ENCODE measurements around the gene NKD1. TPM values are rescaled to one million over a fixed set of nuclear protein-coding genes. Genes with fewer than 3 reads are reported as not detected.

Gene NKD1
- total and polyA plus RNA-seq, 3 experiments from 2014 or later: 0.45 to 1.5 (median 1.2) TPM

DNA sequence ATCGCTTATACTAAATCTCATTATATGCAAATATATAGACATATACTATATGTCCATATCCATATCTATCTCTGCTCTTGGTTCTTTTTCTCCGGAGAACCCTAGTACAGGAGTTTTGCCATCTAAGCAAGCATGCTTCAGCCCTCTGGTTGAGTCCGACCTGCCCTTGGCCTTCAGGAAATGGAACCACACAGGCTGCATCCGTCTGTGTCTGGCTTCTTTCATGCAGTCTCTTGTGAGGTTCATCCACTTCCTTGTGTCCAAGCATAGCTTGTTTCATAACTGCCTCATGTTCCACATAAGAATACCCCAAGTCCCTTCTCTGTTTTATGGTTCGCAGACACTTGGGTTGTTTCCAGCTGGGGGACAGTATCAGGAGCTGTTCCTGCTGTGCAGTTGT, 116.1 kb downstream of the NKD1 start:
- H3K27ac ChIP-seq (ENCODE audit: low read depth, low read length): no peak overlapping the region
- DNase-seq: no peak
- no peaks in the 10 kb centered on the region for H3K27me3 Mint-ChIP-seq
- ChIA-PET CTCF (interaction anchor here (0.8 to 8.1 kb wide), 15 partner anchors 13 to 639 kb away, joined by 3 to 116 read pairs (median 10); partner anchors contain the start of genes CNEP1R1, HEATR3 and SNX20), POLR2A (no interaction called here)
- H3K4me3 Mint-ChIP-seq: peak overlapping the region; percentile 26 to 93 (median 84)
- peaks cover 30% of the 10 kb centered on the region for H3K4me1 ChIP-seq (ENCODE audit: insufficient read depth, low read length)
- H3K27ac Mint-ChIP-seq: peak overlapping the region in 2 of 8 donors; percentile 55 to 73
- H3K27me3 ChIP-seq (ENCODE audit: insufficient read depth, low read length, poor library complexity, severe bottlenecking): no peaks in the 10 kb centered on the region
- peaks cover 3 to 13% (median 7%) of the 10 kb centered on the region in 3 donors for H3K36me3 Mint-ChIP-seq
- H3K9me3 Mint-ChIP-seq: no peaks in the 10 kb centered on the region
- no peaks in the 10 kb centered on the region for H3K9me3 ChIP-seq (ENCODE audit: low read length)
- peaks cover 29 to 43% (median 38%) of the 10 kb centered on the region in 3 donors for H3K4me1 Mint-ChIP-seq
- H3K36me3 ChIP-seq (ENCODE audit: insufficient read depth, low read length): no peaks in the 10 kb centered on the region
- no peak overlapping the region for H3K4me3 ChIP-seq (ENCODE audit: low read length)

- Mint-ChIP-seq H3K4me1 (peaks cover 29 to 43% (median 38%) of the 10 kb centered on the region in 3 donors), H3K27me3 (no peaks in the 10 kb centered on the region), H3K36me3 (peaks cover 3 to 21% (median 7%) of the 10 kb centered on the region in 3 donors), H3K4me3 (peak overlapping the region; percentile 69 to 93 (median 84)), H3K27ac (peak overlapping the region in 7 of 8 donors; percentile 61 to 97 (median 83)), H3K9me3 (no peaks in the 10 kb centered on the region)
- ChIA-PET CTCF (interaction anchor here (0.6 to 8.1 kb wide), 66 partner anchors 8 to 645 kb away, joined by 3 to 116 read pairs (median 4); partner anchors contain the start of genes BRD7, CNEP1R1, CYLD and HEATR3), POLR2A (interaction anchor here (0.6 to 1.1 kb wide), 3 partner anchors 10 to 16 kb away, joined by 3 read pairs; partner anchors contain the start of gene SNX20)
- Histone ChIP-seq H3K36me3 (ENCODE audit: insufficient read depth, low read length) (no peaks in the 10 kb centered on the region), H3K27me3 (ENCODE audit: insufficient read depth, low read length, poor library complexity, severe bottlenecking) (no peaks in the 10 kb centered on the region), H3K4me1 (ENCODE audit: insufficient read depth, low read length) (peaks cover 30% of the 10 kb centered on the region), H3K4me3 (ENCODE audit: low read length) (peak overlapping the region; percentile 76), H3K9me3 (ENCODE audit: low read length) (no peaks in the 10 kb centered on the region), H3K27ac (ENCODE audit: low read depth, low read length) (peak overlapping the region; percentile 18)
- peak; percentile 73 to 84 (median 76) for DNase-seq
Observed at GRCh38 chr16:50665128-50665878, 117.1 kb downstream of the NKD1 start.

- Mint-ChIP-seq H3K4me3 (peak overlapping the region; percentile 75 to 86 (median 79)), H3K27ac (peak overlapping the region; percentile 85 to 96 (median 90)), H3K27me3 (no peaks in the 10 kb centered on the region), H3K36me3 (peaks cover 11 to 36% (median 15%) of the 10 kb centered on the region in 3 donors), H3K9me3 (peaks cover 5 to 6% (median 6%) of the 10 kb centered on the region in 5 donors), H3K4me1 (peaks cover 31 to 47% (median 44%) of the 10 kb centered on the region in 3 donors)
- H3K27ac ChIP-seq (ENCODE audit: low read depth, low read length): no peak overlapping the region
- peaks cover 6% of the 10 kb centered on the region for H3K36me3 ChIP-seq (ENCODE audit: insufficient read depth, low read length)
- H3K4me3 ChIP-seq (ENCODE audit: low read length): peak overlapping the region; percentile 18
- no peaks in the 10 kb centered on the region for H3K27me3 ChIP-seq (ENCODE audit: insufficient read depth, low read length, poor library complexity, severe bottlenecking)
- H3K9me3 ChIP-seq (ENCODE audit: low read length): peaks cover 3% of the 10 kb centered on the region
- H3K4me1 ChIP-seq (ENCODE audit: insufficient read depth, low read length): peaks cover 30% of the 10 kb centered on the region
- peak in 4 of 5 donors; percentile 11 to 62 (median 22) for DNase-seq
- ChIA-PET POLR2A (interaction anchor here (0.6 to 1.9 kb wide), 5 partner anchors 15 to 120 kb away, joined by 3 to 5 read pairs (median 4); partner anchors contain the start of gene CYLD), CTCF (interaction anchor here (0.9 to 8.1 kb wide), 33 partner anchors 11 to 646 kb away, joined by 3 to 116 read pairs (median 8); partner anchors contain the start of genes BRD7, CNEP1R1, CYLD and HEATR3)
Observed at GRCh38 chr16:50666658-50667496, 118.7 kb downstream of the NKD1 start.

GRCh38 chr16:50667497-50668367, 119.5 kb downstream of the NKD1 start:
- Mint-ChIP-seq H3K27ac (peak overlapping the region; percentile 85 to 96 (median 90)), H3K9me3 (peaks cover 7 to 15% (median 14%) of the 10 kb centered on the region in 5 donors), H3K4me1 (peaks cover 31 to 47% (median 44%) of the 10 kb centered on the region in 3 donors), H3K36me3 (peaks cover 19 to 44% (median 20%) of the 10 kb centered on the region in 3 donors), H3K27me3 (no peaks in the 10 kb centered on the region), H3K4me3 (peak overlapping the region; percentile 75 to 86 (median 79))
- DNase-seq: no peak
- Histone ChIP-seq H3K4me3 (ENCODE audit: low read length) (no peak overlapping the region), H3K9me3 (ENCODE audit: low read length) (peaks cover 12% of the 10 kb centered on the region), H3K4me1 (ENCODE audit: insufficient read depth, low read length) (peaks cover 30% of the 10 kb centered on the region), H3K27ac (ENCODE audit: low read depth, low read length) (no peak overlapping the region), H3K36me3 (ENCODE audit: insufficient read depth, low read length) (peaks cover 14% of the 10 kb centered on the region), H3K27me3 (ENCODE audit: insufficient read depth, low read length, poor library complexity, severe bottlenecking) (no peaks in the 10 kb centered on the region)
- ChIA-PET CTCF (interaction anchor here (0.7 to 8.1 kb wide), 28 partner anchors 10 to 642 kb away, joined by 3 to 116 read pairs (median 7); partner anchors contain the start of genes BRD7, CNEP1R1, CYLD and SNX20), POLR2A (interaction anchor here (0.6 to 1.9 kb wide), 5 partner anchors 9 to 120 kb away, joined by 3 to 8 read pairs (median 5); partner anchors contain the start of gene CYLD)

DNA sequence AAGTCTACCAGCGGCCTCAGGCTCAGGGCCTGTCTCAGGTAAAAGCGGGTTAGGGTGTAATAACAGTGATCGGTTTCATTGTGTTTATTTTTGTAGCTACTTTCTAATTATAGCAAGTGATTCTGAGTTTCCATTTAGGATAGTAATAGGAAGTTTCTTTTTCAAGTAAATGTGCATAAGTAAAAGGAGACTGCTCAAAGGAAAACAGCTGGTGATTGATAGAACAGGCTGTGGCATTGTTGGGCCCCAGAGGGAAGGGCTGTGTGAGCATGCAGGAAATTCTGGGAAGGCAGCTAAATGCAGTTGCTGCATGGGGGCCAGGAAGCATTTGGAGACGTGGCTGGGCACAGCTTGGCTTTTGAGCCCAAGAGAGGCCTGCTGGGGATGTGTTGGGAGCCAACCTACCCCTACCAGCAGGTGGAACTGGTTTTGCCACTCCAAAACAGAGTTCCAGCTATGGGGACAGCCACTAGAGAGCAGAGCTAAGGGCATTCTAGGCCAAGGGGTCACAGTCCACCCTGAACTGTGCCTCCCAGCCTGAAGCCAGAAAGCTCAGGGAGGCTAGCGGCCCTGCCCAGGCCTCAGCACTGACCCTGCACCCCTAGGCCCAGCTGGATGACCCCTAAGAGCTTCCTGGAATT, 120.3 kb downstream of the NKD1 start:
- Histone ChIP-seq H3K36me3 (ENCODE audit: insufficient read depth, low read length) (peaks cover 21% of the 10 kb centered on the region), H3K27me3 (ENCODE audit: insufficient read depth, low read length, poor library complexity, severe bottlenecking) (no peaks in the 10 kb centered on the region), H3K4me3 (ENCODE audit: low read length) (no peak overlapping the region), H3K9me3 (ENCODE audit: low read length) (peaks cover 15% of the 10 kb centered on the region), H3K4me1 (ENCODE audit: insufficient read depth, low read length) (peaks cover 30% of the 10 kb centered on the region), H3K27ac (ENCODE audit: low read depth, low read length) (no peak overlapping the region)
- peaks cover 31 to 47% (median 44%) of the 10 kb centered on the region in 3 donors for H3K4me1 Mint-ChIP-seq
- POLR2A ChIA-PET: interaction anchor here (1.9 kb wide), 1 partner anchor 73 kb away, joined by 5 read pairs; the partner anchor contains the start of gene CYLD
- H3K36me3 Mint-ChIP-seq: peaks cover 23 to 51% (median 24%) of the 10 kb centered on the region in 3 donors
- H3K27me3 Mint-ChIP-seq: no peaks in the 10 kb centered on the region
- CTCF ChIA-PET: interaction anchor here (0.9 to 8.1 kb wide), 18 partner anchors 9 to 643 kb away, joined by 3 to 116 read pairs (median 12); partner anchors contain the start of genes BRD7, CNEP1R1, CYLD and SNX20
- peak overlapping the region; percentile 65 to 96 (median 86) for H3K27ac Mint-ChIP-seq
- no peak for DNase-seq
- H3K9me3 Mint-ChIP-seq: peaks cover 7 to 19% (median 16%) of the 10 kb centered on the region in 5 donors
- H3K4me3 Mint-ChIP-seq: peak overlapping the region in 2 of 7 donors; percentile 12 to 42

DNA sequence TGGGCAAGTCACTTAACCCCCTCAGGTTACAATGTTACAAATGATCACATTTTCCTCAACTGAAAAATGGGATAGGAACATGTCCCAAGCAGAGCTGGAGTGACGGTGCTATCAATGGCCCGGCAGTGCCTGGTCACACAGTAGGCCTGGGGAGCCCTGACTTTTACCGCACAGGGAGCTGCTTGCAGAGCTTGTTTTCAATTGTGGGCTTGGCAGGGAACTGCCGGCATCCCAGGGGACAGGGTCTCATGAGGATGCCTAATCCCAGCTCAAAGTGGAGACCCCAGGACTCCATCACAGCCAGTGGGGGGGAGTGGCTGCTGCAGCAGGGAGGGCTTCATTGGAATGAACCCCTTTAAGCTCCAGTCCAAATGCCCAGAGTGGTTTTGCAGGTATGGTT, 121.5 kb downstream of the NKD1 start:
- ChIA-PET CTCF (interaction anchor here (0.5 to 8.1 kb wide), 7 partner anchors 8 to 136 kb away, joined by 3 to 116 read pairs (median 23); partner anchors contain the start of genes CYLD and SNX20), POLR2A (interaction anchor here (0.5 kb wide), 1 partner anchor 604 kb away, joined by 3 read pairs; no protein-coding TSS in a partner anchor)
- Histone ChIP-seq H3K4me3 (ENCODE audit: low read length) (no peak overlapping the region), H3K27ac (ENCODE audit: low read depth, low read length) (no peak overlapping the region), H3K27me3 (ENCODE audit: insufficient read depth, low read length, poor library complexity, severe bottlenecking) (no peaks in the 10 kb centered on the region), H3K4me1 (ENCODE audit: insufficient read depth, low read length) (peaks cover 27% of the 10 kb centered on the region), H3K36me3 (ENCODE audit: insufficient read depth, low read length) (peaks cover 30% of the 10 kb centered on the region), H3K9me3 (ENCODE audit: low read length) (peaks cover 15% of the 10 kb centered on the region)
- H3K27ac Mint-ChIP-seq: peak overlapping the region in 2 of 8 donors; percentile 41 to 92
- H3K4me1 Mint-ChIP-seq: peaks cover 32 to 42% (median 40%) of the 10 kb centered on the region in 3 donors
- no peak for DNase-seq
- H3K9me3 Mint-ChIP-seq: peaks cover 7 to 24% (median 20%) of the 10 kb centered on the region in 5 donors
- no peak overlapping the region for H3K4me3 Mint-ChIP-seq
- no peaks in the 10 kb centered on the region for H3K27me3 Mint-ChIP-seq
- H3K36me3 Mint-ChIP-seq: peaks cover 27 to 63% (median 30%) of the 10 kb centered on the region in 3 donors

Measured in CD8-positive, alpha-beta memory T cell (primary cell).